Fibroblast of skin of right biceps (primary cell): ENCODE data around the gene VPS36.
A peak's percentile ranks its signal among the peaks of the same experiment; 100 is the strongest.
"Not testable (repeated sequence)": the region's sequence is repeated elsewhere in the genome, so short reads cannot be mapped to it uniquely, and the experiment has no call there.

ENCODE experiments used
- DNase-seq: peaks from one replicate; pipeline ENCODE4 v3.0.0-alpha.2; 2013

VPS36 gene, protein sequence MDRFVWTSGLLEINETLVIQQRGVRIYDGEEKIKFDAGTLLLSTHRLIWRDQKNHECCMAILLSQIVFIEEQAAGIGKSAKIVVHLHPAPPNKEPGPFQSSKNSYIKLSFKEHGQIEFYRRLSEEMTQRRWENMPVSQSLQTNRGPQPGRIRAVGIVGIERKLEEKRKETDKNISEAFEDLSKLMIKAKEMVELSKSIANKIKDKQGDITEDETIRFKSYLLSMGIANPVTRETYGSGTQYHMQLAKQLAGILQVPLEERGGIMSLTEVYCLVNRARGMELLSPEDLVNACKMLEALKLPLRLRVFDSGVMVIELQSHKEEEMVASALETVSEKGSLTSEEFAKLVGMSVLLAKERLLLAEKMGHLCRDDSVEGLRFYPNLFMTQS

DNA sequence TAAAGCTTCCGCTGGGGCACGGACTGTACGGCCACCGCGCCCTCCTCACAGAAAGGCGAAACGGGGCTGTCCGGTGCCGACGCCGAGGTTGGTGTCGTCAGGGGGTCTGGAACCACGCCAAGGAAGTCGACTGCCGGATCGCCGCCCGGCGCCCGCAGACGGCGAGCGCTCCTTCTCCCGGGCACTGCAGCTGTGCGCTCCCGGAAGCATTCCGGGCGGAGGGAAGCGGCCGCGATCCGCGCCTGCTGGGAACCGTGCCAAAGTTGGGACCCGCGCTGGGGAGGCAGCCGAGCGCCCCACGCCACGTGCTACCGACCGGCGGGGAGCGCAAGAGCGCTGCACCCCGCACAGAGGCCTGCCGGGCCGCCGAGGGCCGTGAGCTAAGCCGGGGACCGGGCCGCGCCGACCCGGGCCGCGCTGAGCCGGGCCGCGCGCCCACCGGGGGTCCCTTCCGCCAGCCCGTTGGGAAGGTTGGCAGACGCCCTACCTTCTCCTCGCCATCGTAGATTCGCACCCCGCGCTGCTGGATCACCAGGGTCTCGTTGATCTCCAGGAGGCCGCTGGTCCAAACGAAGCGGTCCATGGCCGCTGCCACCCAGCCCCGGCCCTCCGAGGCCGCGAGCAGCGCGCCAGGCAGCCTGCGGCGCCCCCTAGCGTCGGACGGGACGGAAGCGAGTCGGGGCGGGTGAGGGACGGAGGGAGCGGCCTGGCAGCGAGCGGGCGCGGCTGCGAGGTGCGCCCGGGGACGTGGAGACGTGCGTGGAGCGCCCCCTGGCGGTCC is at the start of gene VPS36:
Gene VPS36, minus strand, starts transcription at position 623 of the 781 bp plus-strand sequence. Its CDS starts 40 bp downstream, at position 583.
- peak; percentile 93 for DNase-seq

DNA sequence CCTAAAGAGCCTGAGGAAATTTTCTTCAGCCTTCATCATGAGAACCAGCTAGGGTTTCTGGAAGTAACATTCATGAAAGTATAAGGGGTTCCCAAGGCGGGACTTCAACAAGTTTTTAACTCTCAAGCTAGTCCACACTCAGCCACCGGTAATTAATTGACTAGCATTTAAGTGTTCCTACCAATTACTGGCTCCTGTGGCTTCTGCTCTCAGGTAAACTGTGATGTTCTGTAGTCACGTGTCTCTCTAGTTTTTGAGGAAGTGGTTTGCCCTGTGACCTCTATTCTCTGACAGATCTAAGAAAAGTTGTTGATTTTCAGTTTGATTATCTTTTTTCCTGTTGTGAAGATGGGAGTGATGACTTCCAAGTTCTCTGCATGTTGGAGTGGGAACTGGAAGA is 47.5 kb upstream of the VPS36 start:
- DNase-seq = not testable (repeated sequence)

DNA sequence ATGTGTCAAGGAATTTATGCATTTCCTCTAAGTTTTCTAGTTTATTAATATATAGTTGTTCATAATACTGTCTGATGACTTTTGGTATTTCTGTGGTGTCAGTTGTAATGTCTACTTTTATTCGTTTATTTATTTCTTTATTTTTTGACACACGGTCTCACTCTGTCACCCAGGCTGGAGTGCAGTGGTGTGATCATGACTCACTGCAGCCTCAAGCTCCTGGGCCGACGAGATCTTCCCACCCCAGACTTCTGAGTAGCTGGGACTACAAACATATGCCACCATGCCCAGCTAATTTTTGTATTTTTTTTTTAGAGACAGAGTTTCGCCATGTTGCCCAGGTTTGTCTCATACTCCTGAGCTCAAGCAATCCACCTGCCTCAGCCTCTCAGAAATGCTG is 43.8 kb upstream of the VPS36 start:
- not testable (repeated sequence) for DNase-seq

DNA sequence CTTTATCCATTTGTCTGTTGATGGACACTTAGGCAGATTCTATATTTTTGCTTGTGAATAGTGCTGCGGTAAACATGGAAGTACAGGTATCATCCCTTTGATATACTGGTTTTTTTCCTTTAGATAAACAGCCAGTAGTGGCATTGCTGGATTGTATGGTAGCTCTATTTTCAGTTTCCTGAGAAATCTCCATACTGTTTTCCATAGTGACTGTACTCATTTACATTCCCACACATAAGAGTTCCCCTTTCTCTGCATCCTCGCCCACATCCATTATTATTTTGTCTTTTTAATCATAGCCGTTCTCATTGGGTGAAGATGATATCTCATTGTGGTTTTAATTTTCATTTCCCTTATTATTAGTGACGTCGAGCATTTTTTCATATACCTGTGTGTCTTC is 40.6 kb upstream of the VPS36 start:
- DNase-seq = not testable (repeated sequence)

DNA sequence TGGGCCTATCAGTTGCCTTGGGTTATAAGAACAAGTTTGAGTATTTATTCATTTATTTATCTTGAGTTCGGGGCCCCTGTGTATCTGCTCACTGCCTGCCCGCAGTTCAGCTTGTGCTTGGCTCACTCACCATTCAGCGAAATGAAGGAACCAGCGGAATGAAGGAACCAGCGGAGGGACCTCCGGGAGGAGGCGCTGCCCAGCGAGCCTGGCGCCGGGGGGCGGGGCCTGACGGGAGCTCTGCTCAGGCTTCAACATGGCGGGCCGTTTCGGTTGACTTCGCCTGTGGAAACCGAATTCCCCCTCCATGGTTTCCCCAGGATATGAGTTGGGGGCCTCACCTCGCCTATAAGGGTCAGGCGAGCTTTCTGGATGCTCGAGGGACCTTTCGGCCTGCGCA is 38.3 kb upstream of the VPS36 start:
- not testable (repeated sequence) for DNase-seq

DNA sequence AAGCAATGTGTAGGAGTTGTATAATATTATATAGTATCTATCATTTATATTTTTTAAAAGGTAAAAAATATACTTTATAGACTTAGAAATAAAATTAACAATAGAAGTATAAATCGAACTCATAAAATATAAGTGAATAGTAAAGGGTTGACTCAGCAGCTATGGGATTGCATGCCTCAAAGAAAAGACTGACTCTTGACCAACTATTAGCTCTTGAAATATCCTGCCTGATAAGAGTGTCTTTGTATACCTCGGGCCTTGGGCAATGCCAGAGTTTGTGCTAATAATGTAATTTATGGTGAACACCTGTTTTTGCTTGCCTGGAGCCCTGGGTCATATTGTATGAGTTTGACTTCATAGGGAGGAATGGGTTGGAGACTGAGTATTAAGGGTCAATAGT is 36.6 kb upstream of the VPS36 start:
- DNase-seq = not testable (repeated sequence)

DNA sequence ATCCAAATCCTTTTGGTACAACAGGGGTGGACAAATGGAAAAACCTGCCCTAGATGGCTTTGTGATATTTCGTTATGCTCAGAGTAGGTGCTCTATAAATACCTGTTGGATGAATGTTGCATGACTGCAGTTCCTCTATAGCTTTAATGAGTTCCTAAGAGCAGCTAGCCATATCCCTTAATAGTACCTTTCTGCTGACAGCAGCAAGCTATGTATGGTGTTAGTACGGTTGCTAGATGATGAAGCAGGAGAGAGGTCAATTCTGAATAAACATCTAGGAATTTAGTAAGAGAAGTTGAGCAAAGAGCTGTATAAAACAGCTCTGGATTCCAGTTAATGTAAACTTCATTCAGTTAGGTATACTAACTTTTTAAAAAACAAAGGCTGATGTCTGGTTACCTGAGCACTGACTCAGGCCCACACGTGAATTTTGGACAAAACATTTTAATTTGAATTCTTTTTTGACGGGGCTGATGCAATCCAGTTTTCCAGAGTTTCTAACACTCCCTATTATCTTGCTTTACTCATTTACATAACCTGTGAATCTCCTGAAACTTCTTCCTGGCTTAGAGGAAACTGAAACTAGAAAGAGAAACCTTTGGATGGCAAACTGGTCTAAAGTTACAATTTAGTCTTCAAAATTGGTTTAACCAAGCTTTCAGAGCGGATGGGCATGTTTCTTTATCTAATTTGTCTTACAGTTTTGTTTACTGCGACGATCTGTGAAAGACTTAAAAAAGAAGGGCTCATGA is 30.4 kb upstream of the VPS36 start:
- not testable (repeated sequence) for DNase-seq

DNA sequence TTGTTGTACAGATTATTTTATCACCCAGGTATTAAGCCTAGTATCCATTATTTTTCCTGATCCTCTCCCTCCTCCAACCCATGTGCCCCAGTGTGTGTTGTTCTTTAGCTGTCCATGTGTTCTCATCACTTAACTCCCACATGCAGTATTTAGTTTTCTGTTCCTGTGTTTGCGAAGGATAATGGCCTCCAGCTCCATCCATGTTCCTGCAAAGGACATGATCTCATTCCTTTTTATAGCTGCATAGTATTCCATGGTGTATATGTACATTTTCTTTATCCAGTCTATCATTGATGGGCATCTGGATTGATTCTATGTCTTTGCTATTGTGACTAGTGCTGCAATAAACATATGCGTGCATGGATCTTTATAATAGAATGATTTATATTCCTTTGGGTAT is 18.1 kb upstream of the VPS36 start:
- not testable (repeated sequence) for DNase-seq

DNA sequence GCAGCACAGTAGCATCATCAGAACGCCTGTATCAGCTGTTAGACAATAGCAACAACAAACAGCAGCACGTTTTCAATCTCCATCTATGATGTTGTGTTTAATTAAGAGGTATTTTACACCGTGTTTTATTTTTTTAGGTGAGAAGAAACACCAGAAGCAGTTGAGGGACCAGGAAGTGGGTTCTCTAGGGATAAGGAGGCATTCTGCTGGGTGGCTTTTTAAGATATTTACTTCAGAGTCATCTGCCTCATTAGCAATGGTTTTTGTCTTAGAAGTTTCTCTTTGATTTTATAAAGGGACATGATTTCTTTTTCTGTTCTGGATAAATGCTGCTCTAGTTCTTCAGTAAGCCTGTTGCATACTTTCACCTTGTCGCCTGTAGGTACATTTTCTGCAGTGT is 13.1 kb upstream of the VPS36 start:
- DNase-seq = no peak

DNA sequence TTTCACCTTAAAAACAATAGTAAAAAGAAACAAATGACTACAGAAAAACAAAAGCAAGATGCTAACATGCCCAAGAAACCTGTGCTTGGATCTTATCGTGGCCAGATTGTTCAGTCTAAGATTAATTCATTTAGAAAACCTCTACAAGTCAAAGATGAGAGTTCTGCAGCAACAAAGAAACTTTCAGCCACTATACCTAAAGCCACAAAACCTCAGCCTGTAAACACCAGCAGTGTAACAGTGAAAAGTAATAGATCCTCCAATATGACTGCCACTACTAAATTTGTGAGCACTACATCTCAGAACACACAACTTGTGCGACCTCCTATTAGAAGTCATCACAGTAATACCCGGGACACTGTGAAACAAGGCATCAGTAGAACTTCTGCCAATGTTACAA is 10.8 kb upstream of the VPS36 start:
- DNase-seq = no peak

DNA sequence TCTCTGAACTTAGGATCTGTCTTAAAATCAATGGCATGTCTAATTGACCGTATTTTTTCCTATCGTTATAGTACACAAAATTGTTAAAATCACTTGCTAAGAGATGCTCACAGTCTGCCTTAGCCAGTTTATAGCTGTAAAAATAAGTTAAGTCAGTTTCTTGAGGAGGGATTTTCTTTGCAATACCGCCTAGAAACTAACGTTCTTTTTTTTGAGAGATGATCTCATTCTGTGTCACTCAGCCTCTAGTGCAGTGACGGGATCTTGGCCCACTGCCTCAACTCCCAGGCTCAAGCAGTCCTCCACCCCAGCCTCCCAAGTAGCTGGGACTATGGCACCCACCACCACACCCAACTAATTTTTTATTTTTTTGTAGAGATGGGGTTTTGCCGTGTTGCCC is 9.2 kb upstream of the VPS36 start:
- peak; percentile 69 for DNase-seq

DNA sequence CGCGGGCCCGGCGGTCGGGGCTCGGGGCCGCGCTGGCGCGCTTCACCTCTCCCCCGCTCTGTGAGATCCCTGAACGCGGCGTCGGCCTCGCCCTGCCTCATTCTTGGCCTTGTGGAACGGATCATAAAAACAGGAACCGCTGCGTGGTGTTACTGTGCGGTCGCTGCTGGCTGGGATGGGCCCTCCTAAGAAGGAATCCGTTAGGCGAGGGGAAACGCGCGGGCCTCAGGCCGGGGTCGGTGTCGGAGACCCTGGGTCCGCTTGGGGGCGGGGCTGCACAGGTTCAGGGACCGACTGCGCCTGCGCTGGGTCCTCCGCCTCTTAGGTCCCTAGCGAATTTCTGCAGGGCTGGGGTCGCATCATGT is 5.2 kb upstream of the VPS36 start:
- peak; percentile 59 for DNase-seq

DNA sequence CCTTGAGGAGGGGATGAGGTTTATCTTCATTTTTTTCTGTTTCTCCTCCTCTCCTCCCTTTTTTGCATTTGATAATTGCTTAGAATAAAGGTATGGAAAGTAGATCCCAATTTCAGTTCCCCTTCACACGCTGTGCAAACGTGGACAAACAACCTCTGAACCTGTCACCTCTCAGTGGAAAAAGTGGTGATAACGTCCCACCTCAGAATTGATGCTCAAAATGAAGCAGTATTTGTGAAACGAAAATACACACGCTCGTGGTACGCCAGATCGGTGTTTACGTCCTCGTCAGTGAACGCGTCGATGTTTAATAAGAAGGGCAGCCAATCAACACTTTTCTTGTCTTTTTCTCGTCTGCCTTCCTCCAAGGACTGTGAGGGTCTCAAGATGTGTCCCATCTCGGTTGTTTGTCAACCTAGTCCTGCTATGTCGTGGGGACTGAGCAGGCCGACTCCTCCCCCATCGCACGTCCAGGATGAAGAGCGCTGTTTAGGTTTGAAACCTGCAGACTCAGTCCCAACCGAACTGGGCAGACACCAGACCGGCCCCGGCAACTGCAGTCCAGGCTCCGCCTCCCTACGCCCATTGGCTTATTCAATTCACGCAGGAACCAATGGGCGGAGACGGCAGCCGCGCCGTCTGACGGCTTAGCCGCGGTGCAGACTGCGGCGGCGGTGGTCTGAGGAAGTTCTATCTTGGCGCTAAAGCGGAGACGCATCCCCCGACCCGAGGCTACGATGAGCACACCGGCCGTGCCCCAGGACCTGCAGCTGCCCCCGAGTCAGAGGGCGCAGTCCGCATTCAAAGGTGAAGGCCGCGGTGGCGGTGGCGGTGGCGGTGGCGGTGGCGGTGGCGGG is 4.6 kb upstream of the VPS36 start, which contains the start of gene CKAP2:
Gene CKAP2, plus strand, starts transcription at position 659 of the 857 bp plus-strand sequence. Its CDS starts 79 bp downstream, at position 738.
- DNase-seq = peak; percentile 92

DNA sequence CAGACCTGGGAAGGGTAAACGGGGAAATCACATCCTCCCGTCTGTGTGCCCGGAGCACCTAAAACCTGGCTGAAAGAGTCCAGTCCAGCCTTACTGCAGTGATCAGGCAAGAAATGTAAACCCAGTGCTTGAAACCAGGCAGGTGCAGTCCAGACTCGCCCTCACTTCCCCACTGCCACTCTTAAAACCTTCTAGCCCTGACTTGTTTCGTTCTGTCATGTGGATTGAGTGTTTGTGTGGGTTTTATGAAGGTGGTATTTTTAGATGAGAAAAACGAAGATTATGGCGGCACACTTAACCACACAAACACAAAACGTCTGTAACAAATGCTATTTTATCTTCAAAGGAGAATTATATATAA is 4.0 kb upstream of the VPS36 start:
- peak; percentile 5 for DNase-seq

DNA sequence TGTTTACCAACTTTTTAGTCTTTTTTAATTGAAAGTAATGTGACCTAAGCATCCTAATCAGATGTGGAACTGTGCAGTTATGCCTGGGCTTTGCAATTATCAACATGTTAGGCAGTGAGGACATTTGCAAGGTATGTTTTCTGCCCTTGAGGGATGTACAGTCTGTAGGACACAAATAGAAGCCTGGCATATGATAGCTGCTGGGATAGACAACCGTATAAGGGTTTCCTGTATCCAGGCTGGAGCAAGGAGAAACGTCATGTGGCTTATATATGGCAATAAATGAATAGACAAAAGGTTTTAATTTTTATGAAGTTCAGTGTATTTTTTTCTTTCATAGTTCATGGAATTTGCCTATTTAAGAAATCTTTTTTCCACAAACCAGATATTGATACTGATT is 2.0 kb upstream of the VPS36 start:
- no peak for DNase-seq

DNA sequence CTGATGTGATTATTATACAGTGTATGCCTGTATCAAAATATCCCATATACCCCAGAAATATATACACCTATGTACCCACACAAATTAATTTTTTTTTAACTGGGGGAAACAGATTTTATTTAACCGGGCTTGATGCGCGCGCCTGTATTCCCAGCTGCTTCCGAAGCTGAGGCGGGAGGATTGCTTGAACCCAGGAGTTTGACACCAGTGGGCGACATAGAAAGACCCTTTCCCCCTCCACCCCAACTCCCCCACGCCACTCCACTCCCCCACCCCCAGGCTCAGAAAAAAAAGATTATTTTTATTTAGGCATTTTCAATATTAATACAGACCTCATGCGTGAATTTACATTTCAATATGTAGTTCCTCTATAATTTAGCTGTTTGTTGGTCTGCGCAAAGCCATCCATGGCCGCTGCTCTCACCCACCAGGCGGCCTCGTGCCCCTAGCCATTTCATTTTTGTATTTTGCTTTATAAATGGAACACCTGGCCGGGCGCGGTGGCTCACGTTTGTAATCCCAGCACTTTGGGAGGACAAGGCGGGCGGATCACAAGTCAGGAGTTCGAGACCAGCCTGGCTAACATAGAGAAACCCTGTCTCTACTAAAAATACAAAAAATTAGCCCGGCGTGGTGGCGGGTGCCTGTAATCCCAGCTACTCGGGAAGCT is 836 bp upstream of the VPS36 start:
- DNase-seq = no peak

DNA sequence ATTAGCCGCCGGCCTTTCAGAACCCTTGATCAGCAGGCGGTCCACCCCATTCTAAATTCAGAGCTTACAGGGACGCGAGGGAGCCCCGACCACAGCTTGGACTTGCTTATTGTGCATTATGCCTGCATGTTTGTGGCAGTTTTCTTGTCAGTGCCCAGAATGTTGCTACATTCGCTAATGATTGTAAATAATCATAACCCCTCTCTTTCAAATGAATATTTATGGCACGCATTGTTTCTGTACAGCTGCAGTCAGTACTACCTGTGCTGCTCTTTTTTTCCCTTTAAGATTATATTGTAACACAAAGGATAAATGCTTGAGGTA is 321 bp upstream of the VPS36 start:
- no peak for DNase-seq

DNA sequence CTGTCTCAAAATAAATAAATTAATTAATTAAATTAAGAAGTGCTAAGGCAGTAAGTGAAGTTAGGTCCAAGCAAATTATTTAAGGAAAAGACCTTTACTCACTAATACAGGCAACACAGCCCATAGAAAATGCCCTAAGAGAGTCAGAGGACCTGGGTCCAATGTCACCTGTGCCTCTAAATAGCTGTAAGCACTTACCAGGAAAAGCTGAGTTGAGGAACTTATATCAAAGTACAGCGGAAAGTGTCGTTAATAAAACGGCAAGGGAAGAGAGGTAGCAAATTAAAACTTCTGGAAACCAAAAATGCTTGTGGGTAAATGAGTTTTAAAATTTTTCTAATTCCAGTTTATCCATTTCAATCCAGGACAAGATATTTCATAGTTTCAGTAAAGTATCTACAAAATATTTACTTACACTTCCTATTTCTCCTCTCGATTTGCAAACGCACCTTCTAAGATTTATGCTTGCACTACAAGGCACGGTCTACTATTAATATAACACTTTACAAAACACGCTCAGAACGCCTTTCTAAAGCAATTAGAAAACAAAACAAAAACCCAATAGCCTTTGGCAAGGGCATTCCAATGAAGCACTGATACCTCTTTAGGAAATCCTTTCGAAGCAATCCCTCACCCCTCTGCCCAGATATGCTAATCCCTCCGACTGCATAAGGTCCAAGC is 963 bp downstream of the VPS36 start:
- no peak for DNase-seq

DNA sequence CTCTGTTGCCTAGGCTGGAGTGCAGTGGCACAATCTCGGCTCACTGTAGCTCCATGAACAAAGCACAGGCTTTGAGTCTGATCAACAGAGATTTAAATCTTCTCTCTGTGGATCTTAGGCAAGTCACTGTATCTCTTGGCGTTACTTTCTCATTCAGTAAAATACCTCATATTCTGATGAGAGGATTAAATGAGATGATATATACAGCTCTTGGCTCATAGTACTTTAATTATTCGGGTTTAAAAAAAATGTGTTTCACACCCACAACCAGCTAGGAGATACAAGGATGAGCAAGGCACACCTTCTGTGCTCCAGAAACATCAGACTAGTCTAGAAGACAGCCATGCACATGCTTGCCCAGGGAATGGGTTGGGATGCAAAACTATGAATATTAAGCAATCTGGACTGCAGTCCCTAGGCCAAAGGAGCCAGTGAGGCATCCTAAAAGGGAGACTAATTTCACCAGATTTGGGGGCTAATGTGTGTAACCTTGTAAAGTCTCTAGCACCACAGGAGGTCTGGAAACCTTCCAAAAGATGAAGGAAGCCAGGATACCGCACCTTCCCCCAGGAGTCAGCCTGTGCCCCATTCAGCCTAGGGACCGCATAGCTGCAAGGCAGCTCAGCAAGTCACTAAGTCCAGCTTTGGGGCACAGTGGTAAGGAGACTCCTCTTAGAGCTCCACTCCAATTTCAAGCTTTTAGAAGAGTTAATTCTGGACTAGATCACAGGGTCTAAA is 2.5 kb downstream of the VPS36 start:
- no peak for DNase-seq

DNA sequence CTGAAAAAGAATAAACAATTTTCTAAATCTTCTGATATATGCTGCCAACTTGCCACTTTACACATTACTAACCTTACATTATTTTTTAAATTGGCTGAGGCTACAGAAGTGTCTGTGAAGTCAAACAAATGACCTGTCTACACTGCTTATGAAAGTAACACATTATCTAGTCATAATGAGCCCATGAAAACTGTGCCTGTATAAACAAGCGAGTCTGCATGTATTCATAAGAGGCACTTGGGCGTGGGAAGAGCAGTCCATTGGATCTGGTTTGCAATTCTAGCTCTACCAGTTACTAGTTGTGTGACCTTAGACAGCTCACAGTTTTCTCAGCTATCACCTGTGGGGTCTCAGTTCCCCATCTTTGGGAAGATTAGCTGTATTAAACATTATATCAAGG is 3.1 kb downstream of the VPS36 start:
- DNase-seq = no peak

DNA sequence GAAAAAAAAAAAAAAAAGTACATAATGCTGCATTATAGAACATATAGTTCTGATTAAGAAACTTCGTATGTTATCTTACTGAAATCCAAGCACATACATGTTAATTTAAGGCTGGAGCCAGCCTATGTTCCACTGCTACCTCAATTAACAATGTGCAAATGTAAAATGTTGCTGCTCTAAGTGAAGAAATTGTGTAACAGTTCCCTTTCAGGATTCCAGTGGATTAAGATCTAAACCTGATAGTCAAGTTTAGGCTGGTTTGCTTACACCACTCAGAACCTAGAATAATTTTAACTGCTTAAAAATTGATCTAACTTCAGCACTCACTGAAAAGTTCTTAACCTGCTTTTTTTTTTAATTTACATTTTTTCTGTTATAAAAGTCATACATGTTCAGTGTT is 4.2 kb downstream of the VPS36 start:
- no peak for DNase-seq
